Thoracic aorta (tissue), 2 donors: Measurements from ENCODE around the gene HAP1. TPM values are rescaled to one million over a fixed set of nuclear protein-coding genes. Genes with fewer than 3 reads are reported as not detected.
A peak's percentile ranks its signal among the peaks of the same experiment; 100 is the strongest.

Source experiments
- ATAC-seq: fragments of 150-250 bp; one replicate; pipeline ENCODE4 v1.8.0; 2017; ENCODE audit warnings: low read depth; ENCODE audit not compliant: insufficient number of reproducible peaks, low FRiP score
- DNase-seq: peaks from one replicate; pipeline ENCODE4 v3.0.0-alpha.2; 2020; ENCODE audit warnings: low spot score
- H3K27ac ChIP-seq, 2 donors: fragments of 200-600 bp; sonication (generic); 1 replicate in 1 of 2; 2 replicates in 1 of 2; pipeline ENCODE4 v1.5.1; 2016; ENCODE audit warnings: mild to moderate bottlenecking in 2 of 2, moderate library complexity in 2 of 2
- H3K27me3 ChIP-seq: fragments of 200-600 bp; sonication (generic); replicated peaks from 2 replicates; pipeline ENCODE4 v1.6.0; 2016; ENCODE audit warnings: mild to moderate bottlenecking; ENCODE audit not compliant: insufficient read depth
- H3K36me3 ChIP-seq: fragments of 200-600 bp; sonication (generic); one replicate; pipeline ENCODE4 v1.5.1; 2016
- H3K4me1 ChIP-seq, 2 donors: fragments of 200-600 bp; sonication (generic); 1 replicate in 1 of 2; 2 replicates in 1 of 2; pipeline versions ENCODE4 v1.5.1 to v1.6.0; 2016; ENCODE audit warnings: low read depth in 2 of 2, mild to moderate bottlenecking in 1 of 2; ENCODE audit not compliant: control insufficient read depth in 1 of 2
- H3K4me3 ChIP-seq: fragments of 200-600 bp; sonication (generic); 2 replicates; pipeline ENCODE4 v1.5.1; 2016; ENCODE audit warnings: mild to moderate bottlenecking
- H3K9me3 ChIP-seq: fragments of 200-600 bp; sonication (generic); 2 replicates; pipeline ENCODE4 v1.5.1; 2016
- CTCF ChIP-seq: fragments of 200-600 bp; sonication (generic); IDR thresholded peaks from one replicate; pipeline ENCODE4 v1.5.1; 2019; ENCODE audit warnings: antibody characterized with exemption
- total RNA-seq, 2 donors: library from RNA; depleted of rRNA; stranded (reverse); fragments of >200 nt; gene quantifications; one replicate each; pipeline versions ENCODE4 v1.1.0 to v1.2.3, GENCODE V29; 2016

HAP1 gene
- total RNA-seq, 2 donors from 2014 or later: 0.35 TPM; not detected in 1

DNA sequence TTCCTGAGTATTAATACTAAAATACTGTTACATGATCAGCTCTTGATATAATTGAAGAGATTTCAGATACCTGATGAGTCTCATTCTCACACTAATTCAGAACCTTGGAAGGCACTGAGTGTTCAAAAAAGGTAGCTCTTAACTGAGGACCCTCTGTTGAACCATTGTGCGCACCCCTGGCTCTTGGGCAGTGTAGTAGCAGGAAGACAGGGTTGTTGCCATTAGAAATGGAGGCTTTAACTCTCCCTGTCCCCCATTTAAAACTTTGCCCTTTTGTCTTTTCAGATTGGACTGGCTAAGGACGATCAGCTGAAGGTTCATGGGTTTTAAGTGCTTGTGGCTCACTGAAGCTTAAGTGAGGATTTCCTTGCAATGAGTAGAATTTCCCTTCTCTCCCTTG is 43.9 kb downstream of the HAP1 start:
- no peak for DNase-seq
- peaks cover 56% of the 10 kb centered on the region for H3K36me3 ChIP-seq
- no peak for ATAC-seq
- peak overlapping the region; percentile 100 for H3K27ac ChIP-seq
- H3K4me3 ChIP-seq: peak overlapping the region; percentile 100
- TF ChIP-seq CTCF: no peak
- H3K27me3 ChIP-seq: no peaks in the 10 kb centered on the region
- H3K4me1 ChIP-seq: peaks cover 15 to 25% of the 10 kb centered on the region in 2 donors
- no peaks in the 10 kb centered on the region for H3K9me3 ChIP-seq

GRCh38 chr17:41689497-41690299 is 44.7 kb downstream of the HAP1 start:
- Histone ChIP-seq H3K4me1 (peaks cover 15 to 25% of the 10 kb centered on the region in 2 donors), H3K36me3 (peaks cover 48% of the 10 kb centered on the region), H3K27ac (peak overlapping the region; percentile 100), H3K4me3 (peak overlapping the region; percentile 100), H3K9me3 (no peaks in the 10 kb centered on the region), H3K27me3 (no peaks in the 10 kb centered on the region)
- DNase-seq: no peak
- ATAC-seq: no peak
- TF ChIP-seq CTCF: peak; percentile 59

DNA sequence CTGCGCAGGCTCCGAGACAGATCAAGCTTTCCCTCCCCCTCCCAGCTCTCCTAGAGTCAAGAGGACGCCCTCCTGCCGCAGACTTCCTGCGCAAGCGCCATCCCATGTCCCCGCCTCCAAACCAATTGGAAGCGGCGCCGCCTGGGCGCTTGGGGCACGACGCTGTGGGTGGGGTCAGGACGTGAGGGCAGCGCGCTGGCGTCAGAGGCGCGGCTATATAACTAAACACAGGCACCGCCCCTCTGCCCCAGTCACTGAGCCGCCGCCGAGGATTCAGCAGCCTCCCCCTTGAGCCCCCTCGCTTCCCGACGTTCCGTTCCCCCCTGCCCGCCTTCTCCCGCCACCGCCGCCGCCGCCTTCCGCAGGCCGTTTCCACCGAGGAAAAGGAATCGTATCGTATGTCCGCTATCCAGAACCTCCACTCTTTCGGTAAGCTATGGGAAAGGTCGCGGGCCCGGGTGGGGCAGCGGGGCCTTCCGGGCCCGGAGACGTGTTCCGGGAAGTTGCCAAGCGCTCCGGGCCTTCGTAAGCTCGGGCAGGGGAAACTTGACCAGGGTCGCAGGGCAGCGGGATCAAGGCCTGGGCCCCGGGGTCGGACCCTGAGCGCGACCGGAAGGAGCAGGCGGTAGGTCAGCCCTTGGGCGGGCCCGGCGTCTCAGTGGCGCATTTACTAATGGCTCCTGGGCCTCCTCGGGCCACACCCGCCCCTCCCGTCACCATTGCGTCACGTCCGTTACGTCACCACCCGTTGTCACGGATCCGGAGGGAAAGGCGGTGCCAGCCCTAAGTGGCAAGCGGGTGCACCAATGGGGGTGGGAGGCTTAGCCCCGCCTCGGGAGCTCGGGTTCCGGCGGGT is 45.6 kb downstream of the HAP1 start, which contains the start of gene EIF1:
Gene EIF1, plus strand, starts transcription at position 245 of the 856 bp plus-strand sequence. Its CDS starts 154 bp downstream, at position 399.
- ATAC-seq: peak; percentile 86
- H3K27ac ChIP-seq: peak within 1 kb of the TSS; percentile 100
- no peak for TF ChIP-seq CTCF
- H3K27me3 ChIP-seq: no peaks in the 10 kb centered on the region
- H3K4me3 ChIP-seq: peak within 1 kb of the TSS; percentile 100
- H3K4me1 ChIP-seq: peaks cover 15 to 25% of the 10 kb centered on the region in 2 donors
- H3K36me3 ChIP-seq: peaks cover 42% of the 10 kb centered on the region
- peak; percentile 99 for DNase-seq
- H3K9me3 ChIP-seq: no peaks in the 10 kb centered on the region

DNA sequence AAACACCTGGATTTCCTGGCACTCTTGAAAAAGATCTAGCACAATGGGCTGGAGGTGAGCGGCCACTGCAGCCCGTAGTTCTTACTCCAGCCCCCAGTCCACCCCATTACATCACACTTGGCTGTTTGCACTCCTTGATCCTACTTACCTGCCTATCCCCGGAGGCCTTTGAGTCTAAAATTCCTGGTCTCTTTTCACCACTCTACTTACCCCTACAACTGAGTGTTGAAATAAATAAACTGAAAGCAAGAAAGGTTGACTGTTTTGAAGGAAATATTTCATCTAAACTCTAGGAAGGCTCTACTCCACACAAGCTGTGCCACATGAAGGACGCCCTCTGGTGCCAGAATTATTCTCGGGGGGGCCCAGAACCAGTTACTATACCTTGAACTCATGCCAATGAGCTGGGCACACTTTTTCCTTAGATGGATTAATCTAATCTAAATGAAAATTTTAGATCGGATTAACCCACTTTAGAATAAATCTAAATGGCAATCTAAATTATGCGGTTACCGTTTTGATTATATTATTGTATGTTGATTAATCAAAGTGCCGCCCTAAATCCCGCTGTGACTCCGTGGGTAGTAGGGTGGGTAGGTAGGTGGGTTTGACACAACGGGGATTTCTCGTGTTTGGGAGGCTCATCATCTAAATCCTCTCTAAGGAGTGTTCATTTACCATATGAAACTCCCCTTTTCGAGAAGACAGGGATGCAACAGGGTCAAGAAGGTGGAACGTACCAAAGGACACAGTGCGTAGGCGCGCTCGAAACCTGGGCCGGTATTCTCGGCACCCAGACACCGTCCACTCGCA is 46.4 kb downstream of the HAP1 start:
- H3K27me3 ChIP-seq: no peaks in the 10 kb centered on the region
- H3K36me3 ChIP-seq: peaks cover 33% of the 10 kb centered on the region
- H3K9me3 ChIP-seq: no peaks in the 10 kb centered on the region
- no peak for DNase-seq
- H3K27ac ChIP-seq: peak overlapping the region; percentile 75 to 100
- peak overlapping the region; percentile 100 for H3K4me3 ChIP-seq
- peak; percentile 0 for ATAC-seq
- no peak for TF ChIP-seq CTCF
- H3K4me1 ChIP-seq: peaks cover 15 to 25% of the 10 kb centered on the region in 2 donors
